ENCODE results near the gene STOML1. TPM values are rescaled to one million over a fixed set of nuclear protein-coding genes. Genes with fewer than 3 reads are reported as not detected.

The STOML1 gene
- total RNA-seq, 1 donor from 2014 or later: 18.5 TPM

DNA sequence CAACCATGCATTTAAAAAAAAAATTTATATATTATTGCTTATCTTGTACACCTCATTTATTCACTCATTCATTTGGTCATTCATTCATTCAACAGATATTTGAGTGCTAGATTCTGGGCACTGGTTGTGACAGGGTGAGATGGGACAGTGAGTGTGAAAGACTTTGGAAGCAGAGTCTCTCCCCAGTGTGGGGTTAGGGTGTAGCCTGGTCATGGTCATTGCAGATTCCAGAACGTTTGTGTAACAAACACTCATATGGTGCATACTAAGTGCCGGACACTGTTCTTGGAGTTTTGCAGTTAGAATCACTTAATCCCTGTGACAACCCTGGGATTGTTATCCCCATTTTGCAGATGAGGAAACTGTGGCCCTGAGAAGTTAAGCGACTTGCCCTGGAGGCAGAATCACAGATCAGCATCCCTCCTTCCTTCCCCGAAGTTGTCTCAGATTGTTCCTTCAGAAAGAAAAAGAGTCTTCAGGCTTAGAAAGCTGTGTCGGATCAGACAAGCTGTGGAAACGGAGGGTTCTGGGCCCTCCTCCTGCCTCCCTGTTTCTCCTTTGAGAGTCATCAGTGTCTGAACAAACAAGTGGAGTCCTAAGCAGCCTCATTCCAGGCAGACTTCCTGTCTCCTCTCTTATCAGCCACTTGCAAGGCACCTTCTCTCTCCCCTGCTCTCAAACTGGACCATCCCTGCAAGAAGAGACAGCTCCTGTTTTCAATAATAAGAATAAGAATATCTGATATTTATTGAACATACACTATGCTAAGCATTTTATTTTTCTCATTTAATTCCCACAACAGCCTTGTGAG lies 59.5 kb downstream of the STOML1 start:
- no peak for DNase-seq (ENCODE audit: low spot score)

DNA sequence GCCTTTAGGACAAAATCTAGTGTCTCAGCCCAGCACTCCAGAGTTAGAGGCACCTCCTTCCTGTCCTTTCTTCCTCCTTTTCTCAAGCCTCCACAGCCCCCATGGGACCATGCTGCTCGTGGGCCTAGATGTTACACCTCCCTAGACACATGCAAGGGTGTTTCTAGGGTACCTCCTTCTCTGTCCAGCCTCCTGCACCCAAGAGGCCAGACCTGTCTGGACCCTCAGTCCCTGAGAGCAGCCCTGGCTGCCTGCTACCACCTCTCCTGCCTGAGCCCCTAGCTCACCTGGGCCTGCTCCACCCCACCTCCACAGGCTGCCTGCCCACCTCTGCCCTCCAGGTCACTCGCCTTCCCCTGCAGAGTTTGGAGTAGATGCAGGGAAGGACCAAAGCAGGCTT lies 60.7 kb downstream of the STOML1 start:
- no peak for DNase-seq (ENCODE audit: low spot score)

DNA sequence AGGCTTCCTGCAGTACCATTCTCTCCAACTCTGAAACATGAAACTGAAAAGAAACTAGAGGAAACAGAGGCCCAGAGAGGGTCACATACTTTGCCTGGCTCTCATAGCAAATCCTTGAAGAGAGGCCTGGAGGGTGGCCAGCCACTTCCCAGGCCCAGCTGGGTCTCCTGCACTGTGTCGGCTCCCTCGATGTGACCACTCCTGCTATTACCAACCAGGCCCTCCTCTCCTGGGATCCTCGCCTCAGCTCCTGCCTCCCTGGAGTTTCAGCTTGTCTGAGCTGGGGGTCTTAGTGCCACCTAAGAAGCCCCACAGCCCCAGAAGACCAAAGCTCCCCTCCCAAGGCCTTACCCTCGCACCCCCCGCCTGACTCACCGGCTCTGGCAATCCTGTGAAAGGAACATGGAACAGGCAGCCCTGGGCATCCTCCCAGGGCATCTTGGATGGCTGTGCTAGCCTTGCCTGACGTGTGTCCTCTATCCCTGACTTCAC lies 61.3 kb downstream of the STOML1 start:
- DNase-seq (ENCODE audit: low spot score): peak; percentile 72

DNA sequence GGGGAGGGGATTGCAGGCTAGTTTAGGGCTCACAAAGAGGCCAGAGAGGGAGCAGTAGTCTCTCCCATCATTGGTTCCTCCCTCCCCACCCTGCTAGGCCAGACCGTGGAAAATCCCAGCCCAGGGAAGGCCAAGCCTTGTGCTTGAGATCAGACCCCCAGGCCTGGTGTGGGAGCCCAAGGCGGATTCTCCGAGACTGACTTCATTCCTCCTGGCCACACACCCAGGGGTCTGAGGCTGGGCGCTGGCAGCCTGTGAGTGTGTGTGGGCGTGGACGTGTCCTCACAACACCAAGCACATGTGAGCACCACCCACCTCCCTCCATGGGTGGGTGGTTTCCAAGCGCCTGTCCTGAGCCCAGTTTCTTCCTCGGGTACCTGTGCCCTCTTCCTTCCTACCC lies 61.7 kb downstream of the STOML1 start:
- DNase-seq (ENCODE audit: low spot score): peak; percentile 85

DNA sequence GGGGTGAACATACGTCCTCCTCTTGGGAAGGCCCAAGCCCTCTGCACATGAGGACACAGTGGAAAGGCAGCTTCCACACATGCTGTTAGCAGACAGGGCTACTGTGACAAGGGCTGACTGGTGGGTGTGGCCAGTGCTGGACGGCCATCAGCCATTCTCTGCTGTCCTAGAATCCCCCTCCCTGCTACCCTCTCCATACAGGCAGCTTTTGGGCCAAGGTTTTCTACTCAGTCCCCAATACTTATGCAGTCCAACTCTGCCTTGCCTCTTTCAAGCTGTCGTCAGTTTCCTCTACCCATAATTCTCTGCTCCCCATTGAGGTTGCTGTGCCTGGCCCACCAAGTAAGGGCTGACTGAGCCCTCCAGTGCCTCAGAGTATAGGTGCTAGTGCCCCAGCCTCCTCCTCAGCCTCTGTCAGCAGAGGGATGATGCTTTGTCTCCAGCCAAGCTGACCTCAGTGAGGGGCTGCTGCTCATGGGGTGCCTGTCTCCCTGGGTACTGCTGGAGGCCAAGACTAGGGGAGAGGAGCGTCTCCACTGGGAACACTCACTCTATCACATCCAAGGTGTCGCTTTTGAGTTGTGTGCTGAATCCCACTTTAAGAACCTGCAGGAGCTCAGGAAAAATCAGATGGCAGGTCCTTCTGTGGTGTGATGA lies 63.0 kb downstream of the STOML1 start:
- DNase-seq (ENCODE audit: low spot score): no peak

Other genes with a start within 250 kb of the STOML1 start
- 9.6 TPM for gene INSYN1, start 238.9 kb downstream of the STOML1 start, total RNA-seq (ENCODE audit: insufficient read depth, low replicate concordance)
- gene TBC1D21, start 118.7 kb downstream of the STOML1 start, total RNA-seq (ENCODE audit: insufficient read depth, low replicate concordance): not detected
- 212 TPM for gene LOXL1, start 65.8 kb downstream of the STOML1 start, total RNA-seq (ENCODE audit: insufficient read depth, low replicate concordance)
- 20.9 TPM for gene PML, start 2.4 kb upstream of the STOML1 start, total RNA-seq (ENCODE audit: insufficient read depth, low replicate concordance)
- 2.6 TPM for gene GOLGA6A, start 90.3 kb upstream of the STOML1 start, total RNA-seq (ENCODE audit: insufficient read depth, low replicate concordance)
- gene ISLR2, start 138.3 kb upstream of the STOML1 start, total RNA-seq (ENCODE audit: insufficient read depth, low replicate concordance): 2.6 TPM
- gene ISLR, start 181.4 kb upstream of the STOML1 start, total RNA-seq (ENCODE audit: insufficient read depth, low replicate concordance): 95.1 TPM
- 35.6 TPM for gene STRA6, start 210.5 kb upstream of the STOML1 start, total RNA-seq (ENCODE audit: insufficient read depth, low replicate concordance)
- 3.4 TPM for gene CCDC33, start 244.0 kb upstream of the STOML1 start, total RNA-seq (ENCODE audit: insufficient read depth, low replicate concordance)

Data from umbilical cord (tissue), 2 donors.